Thyroid gland (tissue), 4 donors: ENCODE data around the gene ZNF81. TPM values are rescaled to one million over a fixed set of nuclear protein-coding genes. Genes with fewer than 3 reads are reported as not detected.

ENCODE experiments used
- DNase-seq, 2 donors: peaks; one replicate each; pipeline ENCODE4 v3.0.0-alpha.2; 2019
- H3K27ac ChIP-seq, 3 donors: fragments of 200-600 bp; sonication (generic); 1 replicate in 2 of 3; 2 replicates in 1 of 3; pipeline ENCODE4 v1.5.1; 2016 to 2019; ENCODE audit warnings: mild to moderate bottlenecking in 1 of 3, moderate library complexity in 1 of 3
- H3K27me3 ChIP-seq: fragments of 200-600 bp; sonication (generic); one replicate; pipeline ENCODE4 v1.5.1; 2019
- H3K36me3 ChIP-seq, 2 donors: fragments of 200-600 bp; sonication (generic); one replicate each; pipeline ENCODE4 v1.5.1; 2016 to 2019
- H3K4me1 ChIP-seq, 2 donors: fragments of 200-600 bp; sonication (generic); one replicate each; pipeline ENCODE4 v1.5.1; 2017 to 2019
- H3K4me3 ChIP-seq, 3 donors: fragments of 200-600 bp; sonication (generic); replicated peaks in 1 of 3; 1 replicate in 2 of 3; 2 replicates in 1 of 3; pipeline ENCODE4 v1.5.1; 2016; ENCODE audit warnings: mild to moderate bottlenecking in 1 of 3
- H3K9me3 ChIP-seq: fragments of 200-600 bp; sonication (generic); one replicate; pipeline ENCODE4 v1.5.1; 2017
- CTCF ChIP-seq, 6 experiments: fragments of 200-600 bp in 3 of 6; fragments of 450-650 bp in 3 of 6; sonication (generic) in 3 of 6; IDR thresholded peaks; one replicate each; pipeline ENCODE4 v1.5.1; 2016 to 2019; ENCODE audit warnings: antibody characterized with exemption in 6 of 6, mild to moderate bottlenecking in 2 of 6, inconsistent platforms in 1 of 6, moderate library complexity in 1 of 6
- POLR2A ChIP-seq, 2 donors: fragments of 450-650 bp; IDR thresholded peaks; one replicate each; pipeline ENCODE4 v1.6.1; 2017; ENCODE audit warnings: antibody characterized with exemption in 2 of 2, mild to moderate bottlenecking in 2 of 2, moderate library complexity in 1 of 2
- WGBS, 2 donors: methylation state at CpG; one replicate each; pipeline ENCODE4 v1.1.5; 2017; 5-methylcytosine and 5-hydroxymethylcytosine counted together
- intact Hi-C: fragments of 100-400 bp; cut with DNase I; formaldehyde crosslinking; loops from one replicate; pipeline ENCODE4 v1.15.1; 2023
- total RNA-seq, 4 donors: library from RNA; depleted of rRNA; stranded (reverse); fragments of >200 nt; gene quantifications; one replicate each; pipeline ENCODE4 v1.2.3, GENCODE V29; 2016

ZNF81 gene
- total RNA-seq, 4 donors from 2014 or later, result 7.1 to 17.8 (median 12.2) TPM

GRCh38 chrX:47873123-47873522 lies 36.4 kb downstream of the ZNF81 start:
- no peaks in the 10 kb centered on the region for H3K27me3 ChIP-seq
- 92 to 100% methylated on average over 3 of the region's 3 CpGs for WGBS, 2 donors
- H3K4me3 ChIP-seq, result no peak overlapping the region
- no peaks in the 10 kb centered on the region for H3K4me1 ChIP-seq
- H3K9me3 ChIP-seq, result no peaks in the 10 kb centered on the region
- intact Hi-C loops, result no loop called here
- H3K27ac ChIP-seq, result no peak overlapping the region
- no peak for DNase-seq
- no peaks in the 10 kb centered on the region for H3K36me3 ChIP-seq
- TF ChIP-seq CTCF (IDR thresholded peaks at IDR 0.05), result no peak
- no peak for TF ChIP-seq POLR2A (IDR thresholded peaks at IDR 0.05)

GRCh38 chrX:47877327-47877726 lies 40.6 kb downstream of the ZNF81 start:
- Histone ChIP-seq H3K27me3 (no peaks in the 10 kb centered on the region), H3K9me3 (no peaks in the 10 kb centered on the region), H3K36me3 (no peaks in the 10 kb centered on the region), H3K4me1 (no peaks in the 10 kb centered on the region), H3K4me3 (no peak overlapping the region), H3K27ac (no peak overlapping the region)
- intact Hi-C loops, result no loop called here
- TF ChIP-seq POLR2A (IDR thresholded peaks at IDR 0.05), result no peak
- WGBS, 2 donors, result 92 to 100% methylated on average over 4 to 6 of the region's 6 CpGs
- no peak for DNase-seq

GRCh38 chrX:47878198-47878597 lies 41.5 kb downstream of the ZNF81 start:
- TF ChIP-seq POLR2A (IDR thresholded peaks at IDR 0.05), result no peak
- no peak for TF ChIP-seq CTCF (IDR thresholded peaks at IDR 0.05)
- Histone ChIP-seq H3K4me1 (no peaks in the 10 kb centered on the region), H3K27ac (no peak overlapping the region), H3K9me3 (no peaks in the 10 kb centered on the region), H3K36me3 (no peaks in the 10 kb centered on the region), H3K4me3 (no peak overlapping the region), H3K27me3 (no peaks in the 10 kb centered on the region)
- intact Hi-C loops, result no loop called here
- WGBS, 2 donors, result 98 to 100% methylated on average over 2 to 3 of the region's 3 CpGs
- DNase-seq, result no peak

- Histone ChIP-seq H3K27ac (no peak overlapping the region), H3K4me1 (no peaks in the 10 kb centered on the region), H3K36me3 (no peaks in the 10 kb centered on the region), H3K4me3 (no peak overlapping the region), H3K9me3 (no peaks in the 10 kb centered on the region), H3K27me3 (no peaks in the 10 kb centered on the region)
- intact Hi-C loops, result no loop called here
- TF ChIP-seq CTCF (IDR thresholded peaks at IDR 0.05) (no peak), POLR2A (IDR thresholded peaks at IDR 0.05) (no peak)
- WGBS, 2 donors, result 85 to 88% methylated on average over 2 of the region's 2 CpGs
- DNase-seq, result no peak
Observed at GRCh38 chrX:47879463-47879862, 42.8 kb downstream of the ZNF81 start.

GRCh38 chrX:47880927-47881326 lies 44.2 kb downstream of the ZNF81 start:
- no peak for DNase-seq
- H3K36me3 ChIP-seq, result no peaks in the 10 kb centered on the region
- no peaks in the 10 kb centered on the region for H3K9me3 ChIP-seq
- no peak overlapping the region for H3K27ac ChIP-seq
- no peak overlapping the region for H3K4me3 ChIP-seq
- 92 to 100% methylated on average over 1 of the region's 1 CpG for WGBS, 2 donors
- no peaks in the 10 kb centered on the region for H3K4me1 ChIP-seq
- no peak for TF ChIP-seq POLR2A (IDR thresholded peaks at IDR 0.05)
- TF ChIP-seq CTCF (IDR thresholded peaks at IDR 0.05), result no peak
- H3K27me3 ChIP-seq, result no peaks in the 10 kb centered on the region
- intact Hi-C loops, result no loop called here

- WGBS, 2 donors, result 82% methylated on average over 3 of the region's 3 CpGs
- intact Hi-C loops, result no loop called here
- no peak overlapping the region for H3K4me3 ChIP-seq
- DNase-seq, result no peak
- no peak overlapping the region for H3K27ac ChIP-seq
- no peaks in the 10 kb centered on the region for H3K36me3 ChIP-seq
- H3K4me1 ChIP-seq, result no peaks in the 10 kb centered on the region
- no peaks in the 10 kb centered on the region for H3K27me3 ChIP-seq
- no peaks in the 10 kb centered on the region for H3K9me3 ChIP-seq
- TF ChIP-seq CTCF (IDR thresholded peaks at IDR 0.05) (no peak), POLR2A (IDR thresholded peaks at IDR 0.05) (no peak)
Observed at GRCh38 chrX:47885501-47885900, 48.8 kb downstream of the ZNF81 start.
